Breast epithelium (tissue), 3 donors: ENCODE results near the gene PUM2.

Experiments
- POLR2A ChIP-seq: fragments of 450-650 bp; IDR thresholded peaks from one replicate; pipeline ENCODE4 v1.6.1; 2016; ENCODE audit warnings: antibody characterized with exemption, mild to moderate bottlenecking, moderate library complexity
- POLR2AphosphoS5 ChIP-seq, 3 donors: sonication (generic); formaldehyde crosslinking; IDR thresholded peaks; one replicate each; pipeline ENCODE4 v1.6.1; 2017; ENCODE audit warnings: antibody characterized with exemption in 3 of 3
- TF ChIP-seq, protein P1 (sequence below), 3 donors: fragments of 450-650 bp; IDR thresholded peaks; one replicate each; pipeline ENCODE4 v1.5.1; 2016 to 2017; ENCODE audit warnings: antibody characterized with exemption in 3 of 3, mild to moderate bottlenecking in 3 of 3, moderate library complexity in 3 of 3

DNA sequence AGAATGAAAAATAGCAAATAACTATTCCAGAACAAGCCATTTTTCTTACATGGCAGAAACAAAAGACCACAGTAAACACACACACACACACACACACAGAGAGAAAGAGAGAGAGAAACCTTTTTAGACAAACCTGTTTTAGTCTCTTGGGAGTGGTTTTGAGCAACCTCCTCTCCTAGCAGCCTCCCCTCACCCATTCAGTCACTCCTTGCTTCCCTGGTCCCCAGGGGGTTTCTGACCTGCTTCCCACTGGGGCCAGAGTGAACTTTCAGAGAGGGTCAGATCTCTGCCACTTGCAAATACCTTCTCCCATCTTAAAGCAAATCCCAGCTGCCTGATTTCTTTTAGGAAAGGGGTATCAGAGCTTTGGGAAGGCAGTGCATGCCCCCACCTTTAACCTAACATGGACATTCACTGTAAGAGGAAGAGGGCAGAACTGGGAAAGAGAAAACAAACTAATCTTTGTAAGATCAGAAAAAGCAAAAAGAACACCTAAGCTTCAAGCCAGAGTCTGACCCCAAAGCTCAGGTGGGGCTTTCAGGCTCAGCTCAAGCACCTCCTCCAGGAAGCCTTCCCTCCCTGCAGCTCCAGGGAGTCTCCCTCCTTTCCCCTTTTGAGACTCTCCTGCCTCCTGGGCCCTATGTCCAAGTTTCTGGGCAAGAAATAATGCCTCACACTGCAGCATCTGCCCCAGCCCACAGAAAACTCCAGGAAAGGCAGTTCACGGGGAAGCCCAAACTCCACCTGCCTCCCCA lies 128.5 kb downstream of the PUM2 start:
- TF ChIP-seq, protein P1, sequence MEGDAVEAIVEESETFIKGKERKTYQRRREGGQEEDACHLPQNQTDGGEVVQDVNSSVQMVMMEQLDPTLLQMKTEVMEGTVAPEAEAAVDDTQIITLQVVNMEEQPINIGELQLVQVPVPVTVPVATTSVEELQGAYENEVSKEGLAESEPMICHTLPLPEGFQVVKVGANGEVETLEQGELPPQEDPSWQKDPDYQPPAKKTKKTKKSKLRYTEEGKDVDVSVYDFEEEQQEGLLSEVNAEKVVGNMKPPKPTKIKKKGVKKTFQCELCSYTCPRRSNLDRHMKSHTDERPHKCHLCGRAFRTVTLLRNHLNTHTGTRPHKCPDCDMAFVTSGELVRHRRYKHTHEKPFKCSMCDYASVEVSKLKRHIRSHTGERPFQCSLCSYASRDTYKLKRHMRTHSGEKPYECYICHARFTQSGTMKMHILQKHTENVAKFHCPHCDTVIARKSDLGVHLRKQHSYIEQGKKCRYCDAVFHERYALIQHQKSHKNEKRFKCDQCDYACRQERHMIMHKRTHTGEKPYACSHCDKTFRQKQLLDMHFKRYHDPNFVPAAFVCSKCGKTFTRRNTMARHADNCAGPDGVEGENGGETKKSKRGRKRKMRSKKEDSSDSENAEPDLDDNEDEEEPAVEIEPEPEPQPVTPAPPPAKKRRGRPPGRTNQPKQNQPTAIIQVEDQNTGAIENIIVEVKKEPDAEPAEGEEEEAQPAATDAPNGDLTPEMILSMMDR (IDR thresholded peaks at IDR 0.05) = no peak
- TF ChIP-seq POLR2A = no peak
- no peak for TF ChIP-seq POLR2AphosphoS5 (IDR thresholded peaks at IDR 0.05)
